ENCODE data around the gene ZNF335. TPM values are rescaled to one million over a fixed set of nuclear protein-coding genes. Genes with fewer than 3 reads are reported as not detected.

The ZNF335 gene
- total and polyA plus RNA-seq, 2 of the 13 experiments (the other 11 are each of a cell fraction or from before 2014, with no cell fraction given), result 9.7 to 13.7 TPM

GRCh38 chr20:45911486-45912343 lies 60.3 kb downstream of the ZNF335 start, which contains the start of gene PLTP (continued):
- TF ChIP-seq NFE2L2 (IDR thresholded peaks at IDR 0.05; ENCODE audit: low read length), result no peak
- TF ChIP-seq ZNF775 (CRISPR knock-in tag; IDR thresholded peaks at IDR 0.05; ENCODE audit: borderline replicate concordance), result no peak
- TF ChIP-seq MIXL1 (CRISPR knock-in tag; IDR thresholded peaks at IDR 0.05), result no peak
- TF ChIP-seq ZSCAN29 (CRISPR knock-in tag; conservative IDR thresholded peaks at IDR 0.05), result peak; percentile 71; the same call in 1 of the 2 replicates
- no peak for TF ChIP-seq GRHL1 (CRISPR knock-in tag; conservative IDR thresholded peaks at IDR 0.05)
- no peak for TF ChIP-seq RAD21 (CRISPR knock-in tag; IDR thresholded peaks at IDR 0.05)
- TF ChIP-seq RERE (CRISPR knock-in tag; IDR thresholded peaks at IDR 0.05; ENCODE audit: low read depth), result no peak
- TF ChIP-seq REXO4 (CRISPR knock-in tag; IDR thresholded peaks at IDR 0.05; ENCODE audit: borderline replicate concordance), result no peak
- TF ChIP-seq RXRB (CRISPR knock-in tag; IDR thresholded peaks at IDR 0.05; ENCODE audit: borderline replicate concordance), result no peak
- TF ChIP-seq KDM4B (CRISPR knock-in tag; IDR thresholded peaks at IDR 0.05), result no peak
- no peak for TF ChIP-seq ZNF260 (CRISPR knock-in tag; IDR thresholded peaks at IDR 0.05; ENCODE audit: borderline replicate concordance, low read depth)
- TF ChIP-seq NFAT5 (CRISPR knock-in tag; IDR thresholded peaks at IDR 0.05), result no peak
- no peak for TF ChIP-seq NAIF1 (CRISPR knock-in tag; IDR thresholded peaks at IDR 0.05; ENCODE audit: borderline replicate concordance)
- TF ChIP-seq KDM2A (CRISPR knock-in tag; IDR thresholded peaks at IDR 0.05; ENCODE audit: borderline replicate concordance, low read depth), result peak; percentile 66; the same call in 1 of the 2 replicates
- TF ChIP-seq ZNF431 (CRISPR knock-in tag; IDR thresholded peaks at IDR 0.05; ENCODE audit: borderline replicate concordance, low read depth), result no peak
- TF ChIP-seq FLYWCH1 (CRISPR knock-in tag; IDR thresholded peaks at IDR 0.05), result no peak
- no peak for TF ChIP-seq IRX3 (CRISPR knock-in tag; IDR thresholded peaks at IDR 0.05; ENCODE audit: borderline replicate concordance, low read depth)

Measured in HepG2 (cell line).